Activated CD4-positive, alpha-beta memory T cell treated with anti-CD3 and anti-CD28 coated beads, Interleukin-2, amount 10 ng/mL, durations not matched to agents 7 days and 5 days (primary cell): ENCODE measurements around the gene PTGIS. TPM values are rescaled to one million over a fixed set of nuclear protein-coding genes. Genes with fewer than 3 reads are reported as not detected.

Experiments
- CTCF ChIA-PET: fragments of 350-600 bp; sonication (Branson Sonifier 250); formaldehyde crosslinking; loops from one replicate; lab custom pipeline; 2021; ENCODE audit warnings: antibody characterized with exemption, inconsistent platforms; lab: Charles Lee
- POLR2A ChIA-PET: fragments of 350-600 bp; sonication (Branson Sonifier 250); formaldehyde crosslinking; loops from one replicate; lab custom pipeline; 2021; ENCODE audit warnings: antibody characterized with exemption; lab: Charles Lee
- DNase-seq: peaks from one replicate; pipeline ENCODE4 v3.0.0-alpha.2; 2020
- H3K27ac Mint-ChIP-seq: one replicate; pipeline ENCODE4 v1.8.0; 2021; ENCODE audit warnings: mild to moderate bottlenecking, mixed read lengths
- H3K27me3 Mint-ChIP-seq: one replicate; pipeline ENCODE4 v1.8.0; 2021; ENCODE audit warnings: mixed read lengths
- H3K36me3 Mint-ChIP-seq: one replicate; pipeline ENCODE4 v1.8.0; 2021; ENCODE audit warnings: low read depth, mixed read lengths
- H3K4me1 Mint-ChIP-seq: one replicate; pipeline ENCODE4 v1.8.0; 2021; ENCODE audit warnings: mixed read lengths
- H3K4me3 Mint-ChIP-seq: one replicate; pipeline ENCODE4 v1.8.0; 2021; ENCODE audit warnings: mild to moderate bottlenecking, mixed read lengths
- H3K9me3 Mint-ChIP-seq: one replicate; pipeline ENCODE4 v1.8.0; 2021; ENCODE audit warnings: mixed read lengths
- total RNA-seq, 2 experiments: library from RNA; stranded (reverse); gene quantifications; one replicate each; pipeline ENCODE4 v1.2.3, GENCODE V29; 2021

Gene PTGIS
- total RNA-seq, 2 experiments from 2014 or later, result 1.6 to 2.8 TPM

DNA sequence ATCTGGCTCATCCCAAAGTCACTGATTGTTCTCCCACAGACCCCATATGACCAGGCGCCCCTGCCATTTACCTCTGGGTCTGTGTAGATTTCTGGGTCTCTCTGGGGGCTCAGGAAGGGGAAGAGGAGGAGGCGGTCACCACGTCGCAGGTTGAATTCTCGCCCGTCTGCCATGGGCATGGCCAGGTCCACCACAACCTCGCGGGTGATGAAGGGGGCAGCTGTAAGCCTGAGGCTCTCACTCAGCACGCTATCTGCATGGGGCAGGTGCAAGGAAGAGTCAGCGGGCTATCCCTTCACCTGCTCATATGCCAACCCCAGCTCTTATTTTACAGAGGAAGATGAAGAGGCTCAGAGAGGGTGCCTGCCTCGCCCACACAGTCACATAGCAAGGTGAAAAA, 54.9 kb downstream of the PTGIS start:
- Mint-ChIP-seq H3K27me3 (peaks cover 45% of the 10 kb centered on the region), H3K36me3 (no peaks in the 10 kb centered on the region), H3K4me3 (no peak overlapping the region), H3K4me1 (peaks cover 2% of the 10 kb centered on the region), H3K27ac (no peak overlapping the region), H3K9me3 (no peaks in the 10 kb centered on the region)
- ChIA-PET CTCF (interaction anchor here (0.8 kb wide), 1 partner anchor 29 kb away, joined by 4 read pairs; no protein-coding TSS in a partner anchor), POLR2A (no interaction called here)
- no peak for DNase-seq

GRCh38 chr20:49511788-49512525, 56.0 kb downstream of the PTGIS start:
- Mint-ChIP-seq H3K4me3 (no peak overlapping the region), H3K9me3 (no peaks in the 10 kb centered on the region), H3K27me3 (peaks cover 48% of the 10 kb centered on the region), H3K4me1 (peaks cover 4% of the 10 kb centered on the region), H3K36me3 (no peaks in the 10 kb centered on the region), H3K27ac (no peak overlapping the region)
- ChIA-PET CTCF (interaction anchor here (1.1 kb wide), 1 partner anchor 128 kb away, joined by 3 read pairs; no protein-coding TSS in a partner anchor), POLR2A (no interaction called here)
- no peak for DNase-seq

- H3K36me3 Mint-ChIP-seq, result no peaks in the 10 kb centered on the region
- no peak for DNase-seq
- ChIA-PET POLR2A (no interaction called here), CTCF (interaction anchor here (1.0 to 1.3 kb wide), 2 partner anchors 26 to 180 kb away, joined by 3 to 4 read pairs; no protein-coding TSS in a partner anchor)
- peaks cover 52% of the 10 kb centered on the region for H3K27me3 Mint-ChIP-seq
- H3K27ac Mint-ChIP-seq, result no peak overlapping the region
- no peaks in the 10 kb centered on the region for H3K9me3 Mint-ChIP-seq
- H3K4me3 Mint-ChIP-seq, result no peak overlapping the region
- peaks cover 4% of the 10 kb centered on the region for H3K4me1 Mint-ChIP-seq
Measured at GRCh38 chr20:49510562-49511122, 57.3 kb downstream of the PTGIS start.

DNA sequence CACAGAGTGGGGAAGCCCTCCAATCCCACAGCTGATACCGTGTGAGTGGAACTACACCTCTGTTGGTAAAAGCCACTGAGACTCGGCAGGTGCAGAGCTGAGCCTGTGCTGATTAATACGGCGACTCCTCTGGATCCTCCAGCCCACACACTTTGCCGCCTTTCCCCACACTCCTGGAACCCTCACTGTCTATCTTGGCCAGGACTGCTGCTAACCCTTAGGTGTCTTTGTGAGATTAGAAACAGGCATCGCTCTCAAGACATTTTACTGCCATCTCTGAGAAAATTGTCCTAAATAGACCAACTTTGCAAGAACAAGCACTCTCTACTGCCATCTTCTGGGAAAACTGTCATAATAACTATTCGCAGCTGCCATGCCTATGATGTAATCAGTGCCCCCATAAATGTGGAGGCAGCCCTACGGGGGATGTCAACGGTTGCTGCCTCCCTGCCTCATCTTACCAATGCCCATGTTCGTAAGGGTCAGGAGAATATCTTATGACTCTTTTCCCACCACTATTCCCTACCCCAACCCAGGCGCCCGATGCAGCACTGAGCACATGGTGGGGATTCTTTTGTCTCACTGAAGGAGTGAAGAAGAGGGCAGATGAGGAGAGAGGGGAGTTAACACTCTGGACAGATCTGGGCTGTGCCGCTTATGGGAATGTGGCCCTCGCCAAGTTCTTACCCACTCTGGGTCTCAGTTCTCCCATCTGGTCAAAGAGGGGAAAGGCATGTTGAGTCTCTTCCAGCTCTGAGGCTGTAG, 59.3 kb downstream of the PTGIS start:
- Mint-ChIP-seq H3K36me3 (no peaks in the 10 kb centered on the region), H3K27me3 (peaks cover 53% of the 10 kb centered on the region), H3K4me1 (peaks cover 4% of the 10 kb centered on the region), H3K9me3 (no peaks in the 10 kb centered on the region), H3K27ac (no peak overlapping the region), H3K4me3 (no peak overlapping the region)
- no peak for DNase-seq
- ChIA-PET POLR2A (no interaction called here), CTCF (interaction anchor here (1.0 to 2.4 kb wide), 8 partner anchors 8 to 176 kb away, joined by 3 to 12 read pairs (median 4); no protein-coding TSS in a partner anchor)

GRCh38 chr20:49507741-49508434, 60.0 kb downstream of the PTGIS start:
- Mint-ChIP-seq H3K36me3 (no peaks in the 10 kb centered on the region), H3K27ac (no peak overlapping the region), H3K27me3 (peaks cover 56% of the 10 kb centered on the region), H3K4me3 (no peak overlapping the region), H3K9me3 (no peaks in the 10 kb centered on the region), H3K4me1 (peaks cover 4% of the 10 kb centered on the region)
- no peak for DNase-seq
- CTCF ChIA-PET, result interaction anchor here (0.6 to 2.4 kb wide), 13 partner anchors 9 to 379 kb away, joined by 3 to 12 read pairs (median 3); no protein-coding TSS in a partner anchor
- POLR2A ChIA-PET, result no interaction called here

DNA sequence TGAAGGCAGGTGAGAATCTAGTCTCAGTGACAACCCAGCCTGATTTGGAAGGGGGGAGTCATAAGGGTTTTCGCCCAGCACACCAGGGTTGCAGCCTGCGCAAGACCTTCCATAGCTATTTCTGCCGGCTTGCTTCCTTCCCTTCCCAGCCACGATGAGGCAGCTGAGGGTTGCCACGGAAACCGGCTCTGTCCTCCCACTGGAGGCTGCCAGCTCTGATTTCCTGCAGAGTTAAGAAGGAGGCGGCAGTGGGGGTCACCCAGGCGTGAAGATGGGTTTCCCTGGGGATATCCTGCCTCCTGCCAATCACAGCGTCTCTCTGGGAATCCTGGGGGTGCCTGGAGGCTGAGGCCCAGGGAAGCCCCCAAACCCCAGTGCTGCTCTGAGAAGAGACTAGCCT, 62.4 kb downstream of the PTGIS start:
- Mint-ChIP-seq H3K27me3 (peaks cover 50% of the 10 kb centered on the region), H3K27ac (no peak overlapping the region), H3K36me3 (no peaks in the 10 kb centered on the region), H3K9me3 (no peaks in the 10 kb centered on the region), H3K4me3 (no peak overlapping the region), H3K4me1 (peaks cover 4% of the 10 kb centered on the region)
- CTCF ChIA-PET, result interaction anchor here (0.6 to 1.6 kb wide), 10 partner anchors 10 to 377 kb away, joined by 3 to 8 read pairs (median 4); no protein-coding TSS in a partner anchor
- POLR2A ChIA-PET, result interaction anchor here (1.2 kb wide), 1 partner anchor 21 kb away, joined by 3 read pairs; no protein-coding TSS in a partner anchor
- no peak for DNase-seq

GRCh38 chr20:49503176-49503575, 64.8 kb downstream of the PTGIS start:
- POLR2A ChIA-PET, result no interaction called here
- no peak for DNase-seq
- Mint-ChIP-seq H3K36me3 (no peaks in the 10 kb centered on the region), H3K9me3 (no peaks in the 10 kb centered on the region), H3K27ac (no peak overlapping the region), H3K4me1 (peaks cover 2% of the 10 kb centered on the region), H3K27me3 (peaks cover 38% of the 10 kb centered on the region), H3K4me3 (no peak overlapping the region)
- CTCF ChIA-PET, result interaction anchor here (1.5 kb wide), 1 partner anchor 18 kb away, joined by 3 read pairs; no protein-coding TSS in a partner anchor

GRCh38 chr20:49501917-49502316, 66.0 kb downstream of the PTGIS start:
- ChIA-PET CTCF (no interaction called here), POLR2A (no interaction called here)
- Mint-ChIP-seq H3K4me1 (no peaks in the 10 kb centered on the region), H3K9me3 (no peaks in the 10 kb centered on the region), H3K4me3 (no peak overlapping the region), H3K36me3 (no peaks in the 10 kb centered on the region), H3K27ac (no peak overlapping the region), H3K27me3 (peaks cover 38% of the 10 kb centered on the region)
- DNase-seq, result no peak

GRCh38 chr20:49497398-49497669, 70.6 kb downstream of the PTGIS start:
- CTCF ChIA-PET, result interaction anchor here (1.2 to 2.0 kb wide), 2 partner anchors 13 to 112 kb away, joined by 3 to 6 read pairs; no protein-coding TSS in a partner anchor
- DNase-seq, result no peak
- no peak overlapping the region for H3K27ac Mint-ChIP-seq
- H3K27me3 Mint-ChIP-seq, result peaks cover 36% of the 10 kb centered on the region
- no peaks in the 10 kb centered on the region for H3K9me3 Mint-ChIP-seq
- H3K36me3 Mint-ChIP-seq, result no peaks in the 10 kb centered on the region
- no peak overlapping the region for H3K4me3 Mint-ChIP-seq
- H3K4me1 Mint-ChIP-seq, result no peaks in the 10 kb centered on the region
- POLR2A ChIA-PET, result no interaction called here

DNA sequence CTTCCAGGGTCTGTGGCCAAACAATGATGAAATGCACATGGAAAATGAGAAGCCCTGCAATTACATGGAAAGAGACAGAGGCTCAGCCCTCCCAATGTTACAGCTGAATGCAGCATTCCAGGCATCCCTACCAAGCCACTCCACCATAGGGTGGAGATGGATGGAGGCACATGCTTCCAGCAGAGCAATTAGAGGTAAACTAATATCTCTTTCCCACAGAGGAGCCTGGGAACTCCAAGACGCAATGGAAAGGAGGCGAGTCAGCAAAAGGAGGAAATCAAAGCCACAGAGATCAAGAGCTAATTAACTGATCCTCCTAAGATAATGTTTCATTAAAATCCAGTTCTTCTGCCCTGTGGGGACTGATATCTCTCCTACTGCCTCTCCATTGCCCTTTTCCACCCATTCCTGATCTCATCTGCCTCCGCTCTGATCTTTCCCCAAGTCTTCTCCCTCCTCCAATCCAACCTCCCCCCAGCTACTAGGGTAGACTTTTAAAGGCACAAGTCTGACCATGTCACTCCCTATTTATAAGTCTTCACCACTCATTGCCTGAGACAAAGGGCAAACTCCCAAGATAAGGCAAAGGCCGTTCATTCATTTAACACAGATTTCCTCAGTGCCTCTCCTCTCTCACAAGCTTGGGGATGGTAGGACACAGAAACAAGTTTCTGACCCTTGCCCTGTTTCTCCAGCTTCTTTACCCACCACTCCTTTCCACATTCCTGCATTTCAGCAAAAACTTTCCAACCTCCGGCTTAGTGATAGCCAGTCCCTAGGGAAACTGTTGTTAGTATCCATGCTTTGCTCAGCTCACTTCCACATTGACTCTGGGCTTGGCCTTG, 71.2 kb downstream of the PTGIS start:
- H3K9me3 Mint-ChIP-seq, result no peaks in the 10 kb centered on the region
- no peak overlapping the region for H3K27ac Mint-ChIP-seq
- H3K4me3 Mint-ChIP-seq, result no peak overlapping the region
- no peaks in the 10 kb centered on the region for H3K36me3 Mint-ChIP-seq
- no peaks in the 10 kb centered on the region for H3K4me1 Mint-ChIP-seq
- POLR2A ChIA-PET, result interaction anchor here (0.5 kb wide), 1 partner anchor 7 kb away, joined by 3 read pairs; no protein-coding TSS in a partner anchor
- peaks cover 39% of the 10 kb centered on the region for H3K27me3 Mint-ChIP-seq
- CTCF ChIA-PET, result interaction anchor here (1.2 to 2.0 kb wide), 2 partner anchors 12 to 112 kb away, joined by 3 to 6 read pairs; no protein-coding TSS in a partner anchor
- no peak for DNase-seq

- Mint-ChIP-seq H3K36me3 (no peaks in the 10 kb centered on the region), H3K27ac (no peak overlapping the region), H3K4me1 (no peaks in the 10 kb centered on the region), H3K9me3 (no peaks in the 10 kb centered on the region), H3K4me3 (no peak overlapping the region), H3K27me3 (peaks cover 42% of the 10 kb centered on the region)
- CTCF ChIA-PET, result no interaction called here
- DNase-seq, result no peak
- POLR2A ChIA-PET, result interaction anchor here (0.5 kb wide), 1 partner anchor 8 kb away, joined by 3 read pairs; no protein-coding TSS in a partner anchor
Measured at GRCh38 chr20:49496043-49496442, 71.9 kb downstream of the PTGIS start.
